ENCODE measurements around the gene SH3BP4.

SH3BP4 gene

GRCh38 chr2:235097196-235097595 is 145.4 kb downstream of the SH3BP4 start:
- DNase-seq, result no peak
- intact Hi-C loops (cut with DNase I), result no loop called here

- no peak for DNase-seq
- intact Hi-C loops (cut with DNase I), result no loop called here
Measured at GRCh38 chr2:235098269-235098668, 146.5 kb downstream of the SH3BP4 start.

GRCh38 chr2:235098736-235099494 is 147.1 kb downstream of the SH3BP4 start:
- intact Hi-C loops (cut with DNase I), result no loop called here
- no peak for DNase-seq

- no peak for DNase-seq
- intact Hi-C loops (cut with DNase I), result no loop called here
Measured at GRCh38 chr2:235102896-235103295, 151.1 kb downstream of the SH3BP4 start.
